GM12878 (cell line): Measurements from ENCODE around the gene UQCR11. TPM values are rescaled to one million over a fixed set of nuclear protein-coding genes. Genes with fewer than 3 reads are reported as not detected.

ENCODE experiments used
- BMI1 ChIP-seq: fragments of 450-650 bp; IDR thresholded peaks from 2 replicates; pipeline ENCODE4 v1.6.1; 2016; ENCODE audit warnings: mild to moderate bottlenecking, moderate library complexity, borderline replicate concordance
- CREM ChIP-seq: IDR thresholded peaks from 2 replicates; pipeline ENCODE4 v1.6.1; 2014; ENCODE audit warnings: antibody characterized with exemption, low read depth
- JUNB ChIP-seq: IDR thresholded peaks from 2 replicates; pipeline ENCODE4 v1.6.1; 2016; ENCODE audit warnings: antibody characterized with exemption, mild to moderate bottlenecking
- LARP7 ChIP-seq: fragments of 450-650 bp; IDR thresholded peaks from 2 replicates; pipeline ENCODE4 v1.6.1; 2017; ENCODE audit warnings: mild to moderate bottlenecking
- MXI1 ChIP-seq: fragments of 150-350 bp; IDR thresholded peaks from 2 replicates; pipeline ENCODE4 v1.6.1; 2011; ENCODE audit warnings: low read depth, mild to moderate bottlenecking, inconsistent platforms, low read length, improper control_type of control experiment
- MYC ChIP-seq: IDR thresholded peaks from 2 replicates; pipeline ENCODE4 v1.6.1; 2011; ENCODE audit warnings: mild to moderate bottlenecking, low read length, moderate library complexity, inconsistent platforms; ENCODE audit not compliant: insufficient read depth, insufficient replicate concordance, insufficient read length, severe bottlenecking
- RB1 ChIP-seq: fragments of 450-650 bp; formaldehyde crosslinking; IDR thresholded peaks from 2 replicates; pipeline ENCODE4 v1.6.1; 2017; ENCODE audit warnings: mild to moderate bottlenecking, borderline replicate concordance
- RCOR1 ChIP-seq: conservative IDR thresholded peaks from 2 replicates; pipeline ENCODE4 v1.6.1; 2012; ENCODE audit warnings: low read depth, low read length, improper control_type of control experiment
- RUNX3 ChIP-seq: IDR thresholded peaks from 2 replicates; pipeline ENCODE4 v1.6.1; 2012; ENCODE audit warnings: low read length, inconsistent platforms
- SIX5 ChIP-seq: IDR thresholded peaks from 2 replicates; pipeline ENCODE4 v1.6.1; 2011; ENCODE audit warnings: mild to moderate bottlenecking, low read depth, low read length, moderate library complexity; ENCODE audit not compliant: severe bottlenecking
- SMARCA5 ChIP-seq: fragments of 450-650 bp; IDR thresholded peaks from 2 replicates; pipeline ENCODE4 v1.6.1; 2017; ENCODE audit warnings: mild to moderate bottlenecking
- SPI1 ChIP-seq: IDR thresholded peaks from 2 replicates; pipeline ENCODE4 v1.6.1; 2011; ENCODE audit warnings: low read depth, mild to moderate bottlenecking, low read length, moderate library complexity, borderline replicate concordance; ENCODE audit not compliant: insufficient read depth
- SRF ChIP-seq, 2 experiments: IDR thresholded peaks; 2 replicates each; pipeline ENCODE4 v1.6.1; 2011; ENCODE audit warnings: low read depth in 2 of 2, low read length in 2 of 2, mild to moderate bottlenecking in 1 of 2, moderate library complexity in 1 of 2
- STAT3 ChIP-seq: IDR thresholded peaks from 2 replicates; pipeline ENCODE4 v1.6.1; 2011; ENCODE audit warnings: low read depth, low read length, improper control_type of control experiment
- TBL1XR1 ChIP-seq: IDR thresholded peaks from 2 replicates; pipeline ENCODE4 v1.6.1; 2012; ENCODE audit warnings: low read depth, low read length, improper control_type of control experiment
- ZNF24 ChIP-seq: fragments of 450-650 bp; IDR thresholded peaks from 2 replicates; pipeline ENCODE4 v1.6.1; 2017; ENCODE audit warnings: antibody characterized with exemption, mild to moderate bottlenecking
- ZNF274 ChIP-seq: IDR thresholded peaks from one replicate; pipeline ENCODE4 v1.8.0; 2011; ENCODE audit not compliant: insufficient read length, insufficient read depth
- ZZZ3 ChIP-seq: IDR thresholded peaks from 2 replicates; pipeline ENCODE4 v1.6.1; 2011; ENCODE audit warnings: low read depth; ENCODE audit not compliant: control insufficient read depth, insufficient read length
- polyA plus RNA-seq, 11 experiments: library from polyadenylated mRNA; depleted of rRNA in 4 of 11; unstranded in 6 of 11; stranded (reverse) in 5 of 11; fragments of >200 nt; fragmentation: Nextera tagmentation in 4 of 11; fragmentation: Illumina TruSeq in 1 of 11; extraction: Ambion mirVana in 4 of 11; extraction: Trizol in 1 of 11; gene quantifications; 1 replicate in 1 of 11; 2 replicates in 10 of 11; pipeline versions ENCODE4 v1.2.1 to v1.2.3, GENCODE V29; 2011 to 2016; ENCODE audit warnings: inconsistent platforms in 2 of 11, missing spikeins in 2 of 11, low read depth in 1 of 11
- total RNA-seq, 4 experiments: library from RNA; depleted of rRNA in 3 of 4; stranded (reverse); fragments of >200 nt in 3 of 4; fragmentation: Illumina TruSeq in 1 of 4; extraction: Trizol in 1 of 4; gene quantifications; 2 replicates each; pipeline versions ENCODE4 v1.2.1 to v1.2.3, GENCODE V29; 2013 to 2021
- TF ChIP-seq, protein P1 (sequence below): fragments of 450-650 bp; IDR thresholded peaks from 2 replicates; pipeline ENCODE4 v1.6.1; 2018; ENCODE audit warnings: mild to moderate bottlenecking, low read depth, moderate library complexity; ENCODE audit not compliant: partially characterized antibody
- TF ChIP-seq, protein P2 (sequence below): fragments of 450-650 bp; formaldehyde crosslinking; IDR thresholded peaks from 2 replicates; pipeline ENCODE4 v1.4.0; 2020; ENCODE audit warnings: mild to moderate bottlenecking, moderate library complexity

The UQCR11 gene
- total and polyA plus RNA-seq, 10 of the 15 experiments (the other 5 are each of a cell fraction or from before 2014, with no cell fraction given): 28.6 to 586 (median 193) TPM

DNA sequence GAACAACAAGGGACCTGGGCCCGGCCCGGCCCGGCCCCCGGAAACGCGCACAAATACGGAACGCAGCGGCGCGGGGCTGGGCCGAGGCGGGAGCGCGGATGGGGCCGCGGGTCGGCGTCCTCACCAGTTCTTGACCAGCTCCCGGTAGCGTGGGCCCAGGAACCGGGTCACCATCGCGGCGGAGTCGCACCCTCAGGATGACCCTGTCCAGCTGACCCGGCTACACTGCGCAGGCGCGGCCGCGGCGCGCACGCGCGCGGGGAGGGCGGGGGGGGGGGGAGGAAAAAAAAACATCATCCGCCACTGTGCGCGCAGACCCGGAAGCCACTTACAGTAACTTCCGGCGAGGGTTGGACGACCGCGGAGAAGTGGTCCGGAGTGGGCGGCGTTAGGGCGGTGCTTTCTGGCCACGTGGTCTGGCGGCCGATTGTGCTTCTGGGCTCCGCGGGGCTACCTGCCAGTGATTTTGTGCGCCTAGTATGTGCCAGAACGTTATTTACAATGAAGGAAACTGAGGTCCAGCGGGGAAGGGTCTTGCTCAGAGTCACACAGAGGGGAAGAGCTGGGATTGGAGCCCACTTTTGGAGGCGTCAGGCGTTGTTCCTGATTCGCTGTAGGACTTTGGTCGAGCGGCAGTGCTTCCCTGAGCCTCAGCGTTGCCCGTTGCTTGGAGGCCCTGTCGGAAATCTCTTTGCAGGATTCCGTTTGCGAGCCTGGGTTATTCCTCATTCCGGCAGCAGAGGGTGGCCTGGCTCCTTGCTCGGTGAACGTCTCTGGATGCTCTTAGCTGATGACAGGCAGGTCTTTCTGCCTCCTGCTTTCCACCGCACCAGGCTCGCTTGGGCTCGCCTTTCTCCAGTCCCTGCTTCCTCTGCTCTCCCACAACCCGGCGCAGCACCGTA lies at the start of gene UQCR11 (continued):
- TF ChIP-seq, protein P1, sequence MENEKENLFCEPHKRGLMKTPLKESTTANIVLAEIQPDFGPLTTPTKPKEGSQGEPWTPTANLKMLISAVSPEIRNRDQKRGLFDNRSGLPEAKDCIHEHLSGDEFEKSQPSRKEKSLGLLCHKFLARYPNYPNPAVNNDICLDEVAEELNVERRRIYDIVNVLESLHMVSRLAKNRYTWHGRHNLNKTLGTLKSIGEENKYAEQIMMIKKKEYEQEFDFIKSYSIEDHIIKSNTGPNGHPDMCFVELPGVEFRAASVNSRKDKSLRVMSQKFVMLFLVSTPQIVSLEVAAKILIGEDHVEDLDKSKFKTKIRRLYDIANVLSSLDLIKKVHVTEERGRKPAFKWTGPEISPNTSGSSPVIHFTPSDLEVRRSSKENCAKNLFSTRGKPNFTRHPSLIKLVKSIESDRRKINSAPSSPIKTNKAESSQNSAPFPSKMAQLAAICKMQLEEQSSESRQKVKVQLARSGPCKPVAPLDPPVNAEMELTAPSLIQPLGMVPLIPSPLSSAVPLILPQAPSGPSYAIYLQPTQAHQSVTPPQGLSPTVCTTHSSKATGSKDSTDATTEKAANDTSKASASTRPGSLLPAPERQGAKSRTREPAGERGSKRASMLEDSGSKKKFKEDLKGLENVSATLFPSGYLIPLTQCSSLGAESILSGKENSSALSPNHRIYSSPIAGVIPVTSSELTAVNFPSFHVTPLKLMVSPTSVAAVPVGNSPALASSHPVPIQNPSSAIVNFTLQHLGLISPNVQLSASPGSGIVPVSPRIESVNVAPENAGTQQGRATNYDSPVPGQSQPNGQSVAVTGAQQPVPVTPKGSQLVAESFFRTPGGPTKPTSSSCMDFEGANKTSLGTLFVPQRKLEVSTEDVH: no peak
- TF ChIP-seq JUNB (0 out of 2 replicates have a peak, but pooled peaks have one; percentile 12), CREM (peak; percentile 23; the same call in 1 of the 2 replicates), ZNF24 (no peak), RB1 (peak; percentile 58; the same call in 1 of the 2 replicates), TBL1XR1 (no peak), MYC (no peak), RCOR1 (0 out of 2 replicates have a peak, but pooled peaks have one; percentile 67), ZZZ3 (no peak), SMARCA5 (no peak; the same call in 1 of the 2 replicates), LARP7 (peak; percentile 74), SIX5 (no peak), ZNF274 (no peak), RUNX3 (peak; percentile 49; the same call in 1 of the 2 replicates), SRF (IDR thresholded peaks at IDR 0.05; ENCODE audit: low read depth in 2 of 2, low read length in 2 of 2) (peak; percentile 75; a peak in 3 of 4 replicates), BMI1 (no peak), MXI1 (peak; percentile 68), STAT3 (no peak), SPI1 (no peak)
- TF ChIP-seq, protein P2, sequence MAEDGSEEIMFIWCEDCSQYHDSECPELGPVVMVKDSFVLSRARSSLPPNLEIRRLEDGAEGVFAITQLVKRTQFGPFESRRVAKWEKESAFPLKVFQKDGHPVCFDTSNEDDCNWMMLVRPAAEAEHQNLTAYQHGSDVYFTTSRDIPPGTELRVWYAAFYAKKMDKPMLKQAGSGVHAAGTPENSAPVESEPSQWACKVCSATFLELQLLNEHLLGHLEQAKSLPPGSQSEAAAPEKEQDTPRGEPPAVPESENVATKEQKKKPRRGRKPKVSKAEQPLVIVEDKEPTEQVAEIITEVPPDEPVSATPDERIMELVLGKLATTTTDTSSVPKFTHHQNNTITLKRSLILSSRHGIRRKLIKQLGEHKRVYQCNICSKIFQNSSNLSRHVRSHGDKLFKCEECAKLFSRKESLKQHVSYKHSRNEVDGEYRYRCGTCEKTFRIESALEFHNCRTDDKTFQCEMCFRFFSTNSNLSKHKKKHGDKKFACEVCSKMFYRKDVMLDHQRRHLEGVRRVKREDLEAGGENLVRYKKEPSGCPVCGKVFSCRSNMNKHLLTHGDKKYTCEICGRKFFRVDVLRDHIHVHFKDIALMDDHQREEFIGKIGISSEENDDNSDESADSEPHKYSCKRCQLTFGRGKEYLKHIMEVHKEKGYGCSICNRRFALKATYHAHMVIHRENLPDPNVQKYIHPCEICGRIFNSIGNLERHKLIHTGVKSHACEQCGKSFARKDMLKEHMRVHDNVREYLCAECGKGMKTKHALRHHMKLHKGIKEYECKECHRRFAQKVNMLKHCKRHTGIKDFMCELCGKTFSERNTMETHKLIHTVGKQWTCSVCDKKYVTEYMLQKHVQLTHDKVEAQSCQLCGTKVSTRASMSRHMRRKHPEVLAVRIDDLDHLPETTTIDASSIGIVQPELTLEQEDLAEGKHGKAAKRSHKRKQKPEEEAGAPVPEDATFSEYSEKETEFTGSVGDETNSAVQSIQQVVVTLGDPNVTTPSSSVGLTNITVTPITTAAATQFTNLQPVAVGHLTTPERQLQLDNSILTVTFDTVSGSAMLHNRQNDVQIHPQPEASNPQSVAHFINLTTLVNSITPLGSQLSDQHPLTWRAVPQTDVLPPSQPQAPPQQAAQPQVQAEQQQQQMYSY (CRISPR knock-in tag): no peak
